NB4 (cell line): ENCODE data around the gene RBM47.
A peak's percentile ranks its signal among the peaks of the same experiment; 100 is the strongest.
"Not testable (repeated sequence)": the region's sequence is repeated elsewhere in the genome, so short reads cannot be mapped to it uniquely, and the experiment has no call there.

Source experiments
- DNase-seq: peaks from one replicate; pipeline ENCODE4 v3.0.0; 2010; ENCODE audit warnings: low read depth
- H3K4me3 ChIP-seq: one replicate; pipeline ENCODE4 v1.5.1; 2011; ENCODE audit warnings: mild to moderate bottlenecking, low read depth, low read length, moderate library complexity
- CTCF ChIP-seq: IDR thresholded peaks from one replicate; pipeline ENCODE4 v1.5.1; 2012; ENCODE audit warnings: low read depth, low read length
- MAX ChIP-seq: IDR thresholded peaks from 2 replicates; pipeline ENCODE4 v1.6.1; 2011; ENCODE audit warnings: low read depth, low read length
- MYC ChIP-seq: IDR thresholded peaks from 2 replicates; pipeline ENCODE4 v1.6.1; 2011; ENCODE audit warnings: low read depth, low read length
- POLR2A ChIP-seq: IDR thresholded peaks from 2 replicates; pipeline ENCODE4 v1.6.1; 2011; ENCODE audit warnings: mild to moderate bottlenecking; ENCODE audit not compliant: insufficient read length; ENCODE audit errors: extremely low read depth

The RBM47 gene

GRCh38 chr4:40564004-40564403, 65.7 kb downstream of the RBM47 start:
- peak; percentile 86 for DNase-seq
- no peak overlapping the region for H3K4me3 ChIP-seq
- no peak; the same call in 1 of the 2 replicates for TF ChIP-seq MYC
- peak; percentile 30; the same call in 1 of the 2 replicates for TF ChIP-seq MAX

- peak; percentile 77 for DNase-seq
- TF ChIP-seq MYC (no peak), MAX (peak; percentile 35; the same call in 1 of the 2 replicates), CTCF (no peak), POLR2A (no peak)
- H3K4me3 ChIP-seq: no peak overlapping the region
Measured at GRCh38 chr4:40563401-40563800, 66.3 kb downstream of the RBM47 start.

GRCh38 chr4:40562681-40563080, 67.0 kb downstream of the RBM47 start:
- H3K4me3 ChIP-seq: no peak overlapping the region
- DNase-seq: peak; percentile 73
- TF ChIP-seq MAX (no peak), CTCF (no peak), POLR2A (no peak), MYC (no peak)

- DNase-seq: peak; percentile 90
Measured at GRCh38 chr4:40562208-40562607, 67.5 kb downstream of the RBM47 start.

GRCh38 chr4:40561543-40562177, 68.0 kb downstream of the RBM47 start:
- not testable (repeated sequence) for H3K4me3 ChIP-seq
- DNase-seq: peak; percentile 50

More at GRCh38 chr4:40562208-40562607, 67.5 kb downstream of the RBM47 start:
- TF ChIP-seq MYC (no peak), CTCF (no peak), POLR2A (no peak), MAX (0 out of 2 replicates have a peak, but pooled peaks have one; percentile 13)
- H3K4me3 ChIP-seq: no peak overlapping the region

GRCh38 chr4:40559585-40560465, 69.8 kb downstream of the RBM47 start:
- TF ChIP-seq MAX: no peak
- TF ChIP-seq MYC: no peak
- no peak for TF ChIP-seq POLR2A
- TF ChIP-seq CTCF: no peak
- H3K4me3 ChIP-seq: no peak overlapping the region
- peak; percentile 25 for DNase-seq
